Psoas muscle (tissue), 8 donors: Measurements from ENCODE around the gene RFWD3. TPM values are rescaled to one million over a fixed set of nuclear protein-coding genes. Genes with fewer than 3 reads are reported as not detected.

Experiments used
- ATAC-seq, 4 donors: fragments of 200-7000 bp; cut with Tn5 transposase; one replicate each; pipeline ENCODE4 v1.9.1; 2020; ENCODE audit warnings: moderate library complexity in 3 of 4, mild to moderate bottlenecking in 2 of 4
- DNase-seq, 2 donors: peaks; one replicate each; pipeline ENCODE4 v3.0.0-alpha.2; 2020
- H3K27ac ChIP-seq: fragments of 200-600 bp; one replicate; pipeline ENCODE4 v1.8.0; 2022
- H3K27me3 ChIP-seq, 3 donors: fragments of 200-600 bp in 1 of 3; one replicate each; pipeline versions ENCODE4 v1.6.1 to v1.8.0; 2013 to 2022; ENCODE audit warnings: low read length in 2 of 3, mild to moderate bottlenecking in 2 of 3, moderate library complexity in 1 of 3; ENCODE audit not compliant: insufficient read depth in 3 of 3
- H3K36me3 ChIP-seq, 2 donors: fragments of 200-600 bp in 1 of 2; one replicate each; pipeline versions ENCODE4 v1.6.1 to v1.8.0; 2013 to 2022; ENCODE audit warnings: low read depth in 1 of 2, mild to moderate bottlenecking in 1 of 2, moderate library complexity in 1 of 2; ENCODE audit not compliant: insufficient read depth in 1 of 2
- H3K4me1 ChIP-seq: fragments of 200-600 bp; one replicate; pipeline ENCODE4 v1.8.0; 2022
- H3K4me3 ChIP-seq: fragments of 200-600 bp; one replicate; pipeline ENCODE4 v1.8.0; 2022; ENCODE audit warnings: mild to moderate bottlenecking
- H3K9me3 ChIP-seq: fragments of 200-600 bp; one replicate; pipeline ENCODE4 v1.8.0; 2022
- WGBS, 3 donors: extraction: QIAGEN DNeasy Blood & Tissue Kit; methylation state at CpG; one replicate each; pipeline versions ENCODE4 v1.1.6 to v1.1.7; 2013; 5-methylcytosine and 5-hydroxymethylcytosine counted together
- intact Hi-C, 2 donors: fragments of 100-400 bp; cut with DNase I; formaldehyde crosslinking; loops; one replicate each; pipeline versions ENCODE4 v1.11.0 to v1.14.2; 2022
- polyA plus RNA-seq, 3 donors: library from polyadenylated mRNA; stranded (reverse); fragments of 200-250 nt; gene quantifications; one replicate each; pipeline ENCODE4 v1.2.3, GENCODE V29; 2013
- total RNA-seq, 4 donors: library from RNA; stranded (reverse); fragmentation: NEBNext Ultra II Directional in 2 of 4; extraction: Animal tissue kit (Norgen Biotek cat#: 25700) in 2 of 4; gene quantifications; one replicate each; pipeline versions ENCODE4 v1.2.1 to v1.2.4, GENCODE V29; 2021 to 2023
- TF ChIP-seq, protein P1 (sequence below): fragments of 200-600 bp; IDR thresholded peaks from one replicate; pipeline ENCODE4 v1.8.0; 2022; ENCODE audit warnings: antibody characterized with exemption
- donor health status: healthy with polysubstance abuse.
- donor health status: DM: no; HTN: no; CAD: no; lungs with moderate emphysema.
- donor health status: Bipolar disorder and iron deficiency.
- donor health status: healthy.
- donor health status: DM: yes; HTN: yes; CAD: no.
- donor health status: DM: no; HTN: no; CAD: no.
- donor health status: DM: no; HTN: no; CAD: no.
- donor health status: DM: yes; HTN: yes; CAD: no.

The RFWD3 gene
- total and polyA plus RNA-seq, 7 donors = 2.6 to 8.2 (median 4.0) TPM

DNA sequence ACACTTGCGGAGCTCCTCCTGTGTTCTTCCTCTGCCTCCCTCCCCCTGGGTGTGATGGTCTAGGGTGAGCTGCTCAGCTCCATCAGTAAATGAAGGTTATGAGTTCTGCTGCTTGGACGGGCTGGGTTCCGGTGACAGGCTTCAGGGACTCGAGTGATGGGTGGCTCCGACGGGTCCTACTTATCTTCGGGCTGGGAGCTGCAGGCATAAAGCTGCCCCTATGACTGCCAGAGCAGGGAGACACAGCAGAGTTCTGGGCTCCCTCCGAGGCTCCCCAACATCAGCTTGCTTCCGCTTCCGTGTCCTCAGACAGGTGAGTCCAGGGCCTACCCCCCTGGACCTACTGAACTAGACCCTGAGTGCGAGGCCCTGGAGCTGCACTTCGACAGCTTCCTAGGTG, 45.3 kb upstream of the RFWD3 start:
- Histone ChIP-seq H3K27me3 (no peaks in the 10 kb centered on the region), H3K9me3 (no peaks in the 10 kb centered on the region), H3K27ac (no peak overlapping the region), H3K36me3 (no peaks in the 10 kb centered on the region), H3K4me3 (no peak overlapping the region), H3K4me1 (no peaks in the 10 kb centered on the region)
- ATAC-seq = no peak
- intact Hi-C loops = no loop called here
- WGBS, 3 donors = 86 to 91% (median 88%) methylated on average over 12 of the region's 12 CpGs
- no peak for DNase-seq
- TF ChIP-seq, protein P1, sequence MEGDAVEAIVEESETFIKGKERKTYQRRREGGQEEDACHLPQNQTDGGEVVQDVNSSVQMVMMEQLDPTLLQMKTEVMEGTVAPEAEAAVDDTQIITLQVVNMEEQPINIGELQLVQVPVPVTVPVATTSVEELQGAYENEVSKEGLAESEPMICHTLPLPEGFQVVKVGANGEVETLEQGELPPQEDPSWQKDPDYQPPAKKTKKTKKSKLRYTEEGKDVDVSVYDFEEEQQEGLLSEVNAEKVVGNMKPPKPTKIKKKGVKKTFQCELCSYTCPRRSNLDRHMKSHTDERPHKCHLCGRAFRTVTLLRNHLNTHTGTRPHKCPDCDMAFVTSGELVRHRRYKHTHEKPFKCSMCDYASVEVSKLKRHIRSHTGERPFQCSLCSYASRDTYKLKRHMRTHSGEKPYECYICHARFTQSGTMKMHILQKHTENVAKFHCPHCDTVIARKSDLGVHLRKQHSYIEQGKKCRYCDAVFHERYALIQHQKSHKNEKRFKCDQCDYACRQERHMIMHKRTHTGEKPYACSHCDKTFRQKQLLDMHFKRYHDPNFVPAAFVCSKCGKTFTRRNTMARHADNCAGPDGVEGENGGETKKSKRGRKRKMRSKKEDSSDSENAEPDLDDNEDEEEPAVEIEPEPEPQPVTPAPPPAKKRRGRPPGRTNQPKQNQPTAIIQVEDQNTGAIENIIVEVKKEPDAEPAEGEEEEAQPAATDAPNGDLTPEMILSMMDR = no peak

DNA sequence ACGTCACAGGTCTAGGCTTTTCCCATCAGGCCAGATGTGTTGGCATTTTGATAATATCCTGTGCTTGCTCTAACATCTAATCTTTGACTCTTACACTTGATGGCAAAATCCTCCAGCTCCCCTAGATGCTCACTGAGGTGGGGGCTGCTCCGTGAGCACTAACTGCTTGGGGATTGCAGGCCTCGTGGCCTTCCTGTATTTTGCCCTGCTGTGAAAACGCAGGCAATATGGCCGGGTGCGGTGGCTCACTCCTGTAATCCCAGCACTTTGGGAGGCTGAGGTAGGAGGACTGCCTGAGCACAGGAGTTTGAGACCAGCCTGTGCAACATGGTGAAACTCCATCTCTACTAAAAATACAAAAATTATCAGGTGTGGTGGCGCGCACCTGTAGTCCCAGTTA, 43.7 kb upstream of the RFWD3 start:
- WGBS, 3 donors = 97% methylated on average over 8 of the region's 8 CpGs
- Histone ChIP-seq H3K9me3 (no peaks in the 10 kb centered on the region), H3K36me3 (no peaks in the 10 kb centered on the region), H3K4me1 (no peaks in the 10 kb centered on the region), H3K27ac (no peak overlapping the region), H3K27me3 (no peaks in the 10 kb centered on the region), H3K4me3 (no peak overlapping the region)
- DNase-seq (no peak), ATAC-seq (no peak)
- TF ChIP-seq, protein P1 = no peak
- intact Hi-C loops = no loop called here

DNA sequence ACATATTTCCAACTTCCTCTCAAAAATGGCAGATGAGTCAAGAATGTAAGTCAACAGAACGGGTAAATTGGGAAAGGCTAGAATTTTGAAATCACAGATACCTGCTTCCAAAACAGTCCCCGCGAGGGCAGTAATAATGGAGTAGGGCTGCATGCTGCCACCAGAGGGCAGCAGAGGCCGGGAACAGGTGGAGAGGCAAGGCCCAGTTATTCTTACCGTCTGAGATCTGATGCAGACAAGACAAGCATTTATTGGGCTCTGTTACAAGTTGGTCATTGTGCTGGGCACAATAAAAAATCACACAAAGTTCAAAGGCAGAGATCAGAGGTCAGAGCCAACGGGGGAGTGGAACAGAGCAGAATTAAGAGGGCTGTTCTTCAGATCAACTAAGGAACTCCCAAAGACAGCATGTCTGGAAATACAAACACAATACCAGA, 42.8 kb upstream of the RFWD3 start:
- 1 to 2% (median 1%) methylated on average over 6 of the region's 6 CpGs for WGBS, 3 donors
- no peaks in the 10 kb centered on the region for H3K27me3 ChIP-seq

DNA sequence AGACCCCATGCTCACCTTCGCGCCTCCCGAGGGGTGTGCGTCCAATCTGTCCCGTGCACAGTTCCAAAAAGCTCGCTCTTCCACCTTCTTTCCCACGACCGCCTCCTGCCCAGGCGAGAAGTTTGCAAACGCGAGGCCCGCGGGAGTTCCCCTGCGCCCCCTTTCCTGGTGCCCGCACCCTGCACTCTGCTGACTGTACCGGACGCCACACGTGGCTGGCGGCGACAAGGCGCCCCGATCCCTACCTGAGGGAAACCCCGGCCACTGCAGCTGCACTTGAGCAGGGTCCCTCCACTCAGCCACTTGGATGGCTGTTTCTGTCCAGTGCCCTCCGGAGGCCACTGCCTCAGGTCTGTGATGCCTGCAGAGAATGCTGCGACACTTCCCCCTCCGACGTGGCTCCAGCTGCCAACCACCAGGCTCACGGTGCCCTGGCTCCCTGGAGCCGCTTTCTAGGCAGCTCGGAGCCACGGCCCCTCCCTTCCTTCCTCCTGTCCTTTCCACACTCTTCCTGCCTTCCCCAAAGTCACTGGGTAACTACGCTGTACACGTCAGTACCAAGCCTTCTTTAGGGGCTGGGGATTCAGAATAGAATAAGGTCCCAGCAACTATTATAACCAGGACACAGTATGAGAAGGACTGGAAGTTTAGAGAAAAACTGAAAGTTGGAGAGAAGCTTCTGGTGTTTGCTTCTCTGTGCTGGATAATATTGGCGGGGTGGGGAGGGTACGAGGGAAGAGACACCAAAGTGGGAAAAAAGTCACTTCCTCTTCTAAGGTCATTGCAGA, 34.0 kb upstream of the RFWD3 start, which contains the start of gene MLKL:
TSS of gene MLKL (minus strand) at position 425 of the 788 bp plus-strand sequence. CDS start 5,105 bp downstream, outside the sequence.
- peak; percentile 63 to 72 for DNase-seq
- H3K4me3 ChIP-seq = peak within 1 kb of the TSS; percentile 74
- intact Hi-C loops = no loop called here
- no peaks in the 10 kb centered on the region for H3K4me1 ChIP-seq
- TF ChIP-seq, protein P1 = no peak
- H3K27me3 ChIP-seq = peaks cover 0 to 3% (median 0%) of the 10 kb centered on the region in 3 donors
- H3K9me3 ChIP-seq = no peaks in the 10 kb centered on the region
- peak; percentile 35 to 71 (median 64) for ATAC-seq
- H3K27ac ChIP-seq = peak within 1 kb of the TSS; percentile 53
- WGBS, 3 donors = 1 to 5% (median 3%) methylated on average over 33 to 35 of the region's 35 CpGs
- no peaks in the 10 kb centered on the region for H3K36me3 ChIP-seq

More for the DNA sequence above, 42.8 kb upstream of the RFWD3 start:
- DNase-seq = peak; percentile 81 to 88
- H3K4me1 ChIP-seq = no peaks in the 10 kb centered on the region
- ATAC-seq = peak; percentile 86 to 97 (median 91)
- no peak overlapping the region for H3K27ac ChIP-seq
- TF ChIP-seq, protein P1 = peak; percentile 97
- no peaks in the 10 kb centered on the region for H3K36me3 ChIP-seq
- intact Hi-C loops = loop anchor here (2.0 kb wide), 2 partner anchors 153 to 155 kb away; no protein-coding TSS in a partner anchor
- H3K4me3 ChIP-seq = no peak overlapping the region
- H3K9me3 ChIP-seq = no peaks in the 10 kb centered on the region
